H1 (cell line): ENCODE data around the gene SH3TC2. TPM values are rescaled to one million over a fixed set of nuclear protein-coding genes. Genes with fewer than 3 reads are reported as not detected.

Experiments
- BACH1 ChIP-seq: IDR thresholded peaks from 2 replicates; pipeline ENCODE4 v1.6.1; 2012; ENCODE audit warnings: low read length, improper control_type of control experiment
- CBX8 ChIP-seq: fragments of 300-800, 300-1000 bp; sonication (generic); IDR thresholded peaks from 2 replicates; pipeline ENCODE4 v1.7.1; 2016; ENCODE audit warnings: low read depth, low read length, borderline replicate concordance
- CREB1 ChIP-seq: IDR thresholded peaks from 2 replicates; pipeline ENCODE4 v1.6.1; 2012; ENCODE audit warnings: inconsistent platforms
- EP300 ChIP-seq, 2 experiments: IDR thresholded peaks; 1 replicate in 1 of 2; 2 replicates in 1 of 2; pipeline ENCODE4 v1.6.1; 2011 to 2012; ENCODE audit warnings: low read depth in 2 of 2, low read length in 2 of 2, mild to moderate bottlenecking in 2 of 2, borderline replicate concordance in 1 of 2, inconsistent platforms in 1 of 2, moderate library complexity in 1 of 2
- JUND ChIP-seq: IDR thresholded peaks from 2 replicates; pipeline ENCODE4 v1.6.1; 2011; ENCODE audit warnings: mild to moderate bottlenecking, improper control_type of control experiment, low read length
- RXRA ChIP-seq: IDR thresholded peaks from 2 replicates; pipeline ENCODE4 v1.6.1; 2011; ENCODE audit warnings: low read depth, mild to moderate bottlenecking, low read length, moderate library complexity; ENCODE audit not compliant: insufficient read depth
- SIN3A ChIP-seq, 2 experiments: IDR thresholded peaks in 1 of 2; conservative IDR thresholded peaks in 1 of 2; 2 replicates each; pipeline ENCODE4 v1.6.1; 2011 to 2012; ENCODE audit warnings: low read length in 2 of 2, improper control_type of control experiment in 1 of 2, low read depth in 1 of 2, mild to moderate bottlenecking in 1 of 2
- SIRT6 ChIP-seq: IDR thresholded peaks from one replicate; pipeline ENCODE4 v1.7.1; 2012; ENCODE audit warnings: low read length, inconsistent platforms
- polyA plus RNA-seq, 7 experiments: library from polyadenylated mRNA; depleted of rRNA in 3 of 7; stranded (reverse) in 5 of 7; unstranded in 2 of 7; fragments of >200 nt in 5 of 7; fragments of 200-250 nt in 2 of 7; gene quantifications; 1 replicate in 5 of 7; 2 replicates in 1 of 7; 4 replicates in 1 of 7; pipeline versions ENCODE4 v1.2.1 to v1.2.3, GENCODE V29; 2011 to 2013; ENCODE audit warnings: missing spikeins in 2 of 7, mixed read lengths in 2 of 7
- total RNA-seq: library from RNA; stranded (reverse); fragmentation: NEBNext Ultra II Directional; extraction: Animal tissue kit (Norgen Biotek cat#: 25700); gene quantifications from 2 replicates; pipeline ENCODE4 v1.2.1, GENCODE V29; 2021
- TF ChIP-seq, protein P1 (sequence below): fragments of 300-600 bp; sonication (generic); IDR thresholded peaks from 2 replicates; pipeline ENCODE4 v1.7.1; 2012; ENCODE audit warnings: low read length, moderate library complexity, mild to moderate bottlenecking, inconsistent platforms; ENCODE audit not compliant: insufficient replicate concordance
- TF ChIP-seq, protein P2 (sequence below): IDR thresholded peaks from 2 replicates; pipeline ENCODE4 v1.6.1; 2011; ENCODE audit warnings: low read depth, mild to moderate bottlenecking, low read length; ENCODE audit not compliant: insufficient read depth

Gene SH3TC2
- total and polyA plus RNA-seq, 2 of the 8 experiments (the other 6 are each of a cell fraction or from before 2014, with no cell fraction given) = 0.11 to 0.80 TPM

DNA sequence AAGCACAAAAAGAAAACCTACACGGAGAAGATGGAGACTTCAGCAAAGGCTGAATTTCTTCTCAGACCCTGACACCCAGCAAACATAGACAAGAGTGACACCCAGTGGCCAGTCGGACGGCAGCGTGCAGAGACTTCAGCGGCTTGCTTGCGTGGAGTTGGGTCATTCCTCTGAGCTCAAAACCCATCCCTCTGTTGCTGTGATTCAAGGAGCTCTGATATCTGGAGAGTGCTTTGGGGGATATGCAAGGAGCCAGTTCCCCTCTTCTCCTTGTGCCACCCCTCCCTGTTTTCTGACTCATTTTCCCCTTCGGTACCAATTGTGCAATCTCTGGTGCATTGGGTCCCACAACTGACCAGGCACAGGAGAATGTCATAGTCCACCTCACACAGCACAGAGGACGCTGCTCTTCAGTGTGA is 27.5 kb downstream of the SH3TC2 start (continued):
- TF ChIP-seq, protein P1, sequence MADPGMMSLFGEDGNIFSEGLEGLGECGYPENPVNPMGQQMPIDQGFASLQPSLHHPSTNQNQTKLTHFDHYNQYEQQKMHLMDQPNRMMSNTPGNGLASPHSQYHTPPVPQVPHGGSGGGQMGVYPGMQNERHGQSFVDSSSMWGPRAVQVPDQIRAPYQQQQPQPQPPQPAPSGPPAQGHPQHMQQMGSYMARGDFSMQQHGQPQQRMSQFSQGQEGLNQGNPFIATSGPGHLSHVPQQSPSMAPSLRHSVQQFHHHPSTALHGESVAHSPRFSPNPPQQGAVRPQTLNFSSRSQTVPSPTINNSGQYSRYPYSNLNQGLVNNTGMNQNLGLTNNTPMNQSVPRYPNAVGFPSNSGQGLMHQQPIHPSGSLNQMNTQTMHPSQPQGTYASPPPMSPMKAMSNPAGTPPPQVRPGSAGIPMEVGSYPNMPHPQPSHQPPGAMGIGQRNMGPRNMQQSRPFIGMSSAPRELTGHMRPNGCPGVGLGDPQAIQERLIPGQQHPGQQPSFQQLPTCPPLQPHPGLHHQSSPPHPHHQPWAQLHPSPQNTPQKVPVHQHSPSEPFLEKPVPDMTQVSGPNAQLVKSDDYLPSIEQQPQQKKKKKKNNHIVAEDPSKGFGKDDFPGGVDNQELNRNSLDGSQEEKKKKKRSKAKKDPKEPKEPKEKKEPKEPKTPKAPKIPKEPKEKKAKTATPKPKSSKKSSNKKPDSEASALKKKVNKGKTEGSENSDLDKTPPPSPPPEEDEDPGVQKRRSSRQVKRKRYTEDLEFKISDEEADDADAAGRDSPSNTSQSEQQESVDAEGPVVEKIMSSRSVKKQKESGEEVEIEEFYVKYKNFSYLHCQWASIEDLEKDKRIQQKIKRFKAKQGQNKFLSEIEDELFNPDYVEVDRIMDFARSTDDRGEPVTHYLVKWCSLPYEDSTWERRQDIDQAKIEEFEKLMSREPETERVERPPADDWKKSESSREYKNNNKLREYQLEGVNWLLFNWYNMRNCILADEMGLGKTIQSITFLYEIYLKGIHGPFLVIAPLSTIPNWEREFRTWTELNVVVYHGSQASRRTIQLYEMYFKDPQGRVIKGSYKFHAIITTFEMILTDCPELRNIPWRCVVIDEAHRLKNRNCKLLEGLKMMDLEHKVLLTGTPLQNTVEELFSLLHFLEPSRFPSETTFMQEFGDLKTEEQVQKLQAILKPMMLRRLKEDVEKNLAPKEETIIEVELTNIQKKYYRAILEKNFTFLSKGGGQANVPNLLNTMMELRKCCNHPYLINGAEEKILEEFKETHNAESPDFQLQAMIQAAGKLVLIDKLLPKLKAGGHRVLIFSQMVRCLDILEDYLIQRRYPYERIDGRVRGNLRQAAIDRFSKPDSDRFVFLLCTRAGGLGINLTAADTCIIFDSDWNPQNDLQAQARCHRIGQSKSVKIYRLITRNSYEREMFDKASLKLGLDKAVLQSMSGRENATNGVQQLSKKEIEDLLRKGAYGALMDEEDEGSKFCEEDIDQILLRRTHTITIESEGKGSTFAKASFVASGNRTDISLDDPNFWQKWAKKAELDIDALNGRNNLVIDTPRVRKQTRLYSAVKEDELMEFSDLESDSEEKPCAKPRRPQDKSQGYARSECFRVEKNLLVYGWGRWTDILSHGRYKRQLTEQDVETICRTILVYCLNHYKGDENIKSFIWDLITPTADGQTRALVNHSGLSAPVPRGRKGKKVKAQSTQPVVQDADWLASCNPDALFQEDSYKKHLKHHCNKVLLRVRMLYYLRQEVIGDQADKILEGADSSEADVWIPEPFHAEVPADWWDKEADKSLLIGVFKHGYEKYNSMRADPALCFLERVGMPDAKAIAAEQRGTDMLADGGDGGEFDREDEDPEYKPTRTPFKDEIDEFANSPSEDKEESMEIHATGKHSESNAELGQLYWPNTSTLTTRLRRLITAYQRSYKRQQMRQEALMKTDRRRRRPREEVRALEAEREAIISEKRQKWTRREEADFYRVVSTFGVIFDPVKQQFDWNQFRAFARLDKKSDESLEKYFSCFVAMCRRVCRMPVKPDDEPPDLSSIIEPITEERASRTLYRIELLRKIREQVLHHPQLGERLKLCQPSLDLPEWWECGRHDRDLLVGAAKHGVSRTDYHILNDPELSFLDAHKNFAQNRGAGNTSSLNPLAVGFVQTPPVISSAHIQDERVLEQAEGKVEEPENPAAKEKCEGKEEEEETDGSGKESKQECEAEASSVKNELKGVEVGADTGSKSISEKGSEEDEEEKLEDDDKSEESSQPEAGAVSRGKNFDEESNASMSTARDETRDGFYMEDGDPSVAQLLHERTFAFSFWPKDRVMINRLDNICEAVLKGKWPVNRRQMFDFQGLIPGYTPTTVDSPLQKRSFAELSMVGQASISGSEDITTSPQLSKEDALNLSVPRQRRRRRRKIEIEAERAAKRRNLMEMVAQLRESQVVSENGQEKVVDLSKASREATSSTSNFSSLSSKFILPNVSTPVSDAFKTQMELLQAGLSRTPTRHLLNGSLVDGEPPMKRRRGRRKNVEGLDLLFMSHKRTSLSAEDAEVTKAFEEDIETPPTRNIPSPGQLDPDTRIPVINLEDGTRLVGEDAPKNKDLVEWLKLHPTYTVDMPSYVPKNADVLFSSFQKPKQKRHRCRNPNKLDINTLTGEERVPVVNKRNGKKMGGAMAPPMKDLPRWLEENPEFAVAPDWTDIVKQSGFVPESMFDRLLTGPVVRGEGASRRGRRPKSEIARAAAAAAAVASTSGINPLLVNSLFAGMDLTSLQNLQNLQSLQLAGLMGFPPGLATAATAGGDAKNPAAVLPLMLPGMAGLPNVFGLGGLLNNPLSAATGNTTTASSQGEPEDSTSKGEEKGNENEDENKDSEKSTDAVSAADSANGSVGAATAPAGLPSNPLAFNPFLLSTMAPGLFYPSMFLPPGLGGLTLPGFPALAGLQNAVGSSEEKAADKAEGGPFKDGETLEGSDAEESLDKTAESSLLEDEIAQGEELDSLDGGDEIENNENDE = no peak
- TF ChIP-seq RXRA (no peak), CBX8 (no peak), SIRT6 (no peak), BACH1 (no peak), SIN3A (conservative IDR thresholded peaks at IDR 0.05 in 1 of 2, IDR thresholded peaks at IDR 0.05 in 1 of 2; ENCODE audit: low read depth in 1 of 2, low read length in 2 of 2) (no peak), JUND (no peak), CREB1 (peak; percentile 62), EP300 (IDR thresholded peaks at IDR 0.05; ENCODE audit: borderline replicate concordance in 1 of 2, low read depth in 2 of 2, low read length in 2 of 2) (no peak)
- TF ChIP-seq, protein P2, sequence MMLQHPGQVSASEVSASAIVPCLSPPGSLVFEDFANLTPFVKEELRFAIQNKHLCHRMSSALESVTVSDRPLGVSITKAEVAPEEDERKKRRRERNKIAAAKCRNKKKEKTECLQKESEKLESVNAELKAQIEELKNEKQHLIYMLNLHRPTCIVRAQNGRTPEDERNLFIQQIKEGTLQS = 0 out of 2 replicates have a peak, but pooled peaks have one; percentile 39
